Right lobe of liver (tissue), 4 donors: ENCODE results near the gene ZDHHC5.

Source experiments
- POLR2A ChIP-seq: fragments of 450-650 bp; IDR thresholded peaks from one replicate; pipeline ENCODE4 v1.6.1; 2017; ENCODE audit warnings: antibody characterized with exemption, mild to moderate bottlenecking
- TF ChIP-seq, protein P1 (sequence below), 4 donors: fragments of 200-600 bp in 3 of 4; fragments of 450-650 bp in 1 of 4; IDR thresholded peaks; one replicate each; pipeline versions ENCODE4 v1.5.1 to v1.8.0; 2016 to 2022; ENCODE audit warnings: antibody characterized with exemption in 4 of 4, mild to moderate bottlenecking in 2 of 4
- donor health status: DM: no; HTN: no; CAD: no.
- donor health status: DM: no; HTN: no; CAD: no.
- donor health status: DM: no; HTN: yes; CAD: no.

DNA sequence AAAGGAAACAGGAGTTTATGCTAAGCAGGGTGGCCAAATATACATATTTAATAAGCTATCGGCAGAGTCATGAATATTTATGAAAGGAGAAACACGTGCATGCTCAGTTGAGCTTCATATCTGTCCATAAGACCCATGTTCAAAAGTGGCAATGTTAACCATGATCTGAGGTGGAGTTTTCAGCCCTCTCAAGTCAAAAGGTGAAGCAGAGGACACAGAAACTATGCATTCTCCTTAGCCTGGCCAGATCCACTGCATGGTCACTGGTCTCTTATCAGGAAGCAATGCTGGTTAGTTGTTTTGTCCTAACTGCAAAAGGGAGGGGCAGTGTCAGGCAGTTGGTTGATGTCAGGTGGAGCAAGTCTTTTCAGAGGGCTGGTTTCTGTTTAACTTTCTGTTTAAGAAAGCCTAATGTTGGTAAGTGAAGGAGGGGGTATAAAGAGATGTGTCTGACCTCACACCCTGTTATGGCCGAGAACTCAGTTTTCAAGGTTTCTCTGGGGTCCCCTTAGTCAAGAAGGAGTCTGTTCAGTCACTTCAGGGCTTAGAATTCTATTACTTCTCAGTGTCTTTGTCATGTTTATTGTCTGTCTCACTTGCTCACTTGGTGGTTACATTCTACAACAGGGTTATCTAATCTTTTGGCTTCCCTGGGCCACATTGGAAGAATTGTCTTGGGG, 67.8 kb downstream of the ZDHHC5 start:
- no peak for TF ChIP-seq POLR2A
- TF ChIP-seq, protein P1, sequence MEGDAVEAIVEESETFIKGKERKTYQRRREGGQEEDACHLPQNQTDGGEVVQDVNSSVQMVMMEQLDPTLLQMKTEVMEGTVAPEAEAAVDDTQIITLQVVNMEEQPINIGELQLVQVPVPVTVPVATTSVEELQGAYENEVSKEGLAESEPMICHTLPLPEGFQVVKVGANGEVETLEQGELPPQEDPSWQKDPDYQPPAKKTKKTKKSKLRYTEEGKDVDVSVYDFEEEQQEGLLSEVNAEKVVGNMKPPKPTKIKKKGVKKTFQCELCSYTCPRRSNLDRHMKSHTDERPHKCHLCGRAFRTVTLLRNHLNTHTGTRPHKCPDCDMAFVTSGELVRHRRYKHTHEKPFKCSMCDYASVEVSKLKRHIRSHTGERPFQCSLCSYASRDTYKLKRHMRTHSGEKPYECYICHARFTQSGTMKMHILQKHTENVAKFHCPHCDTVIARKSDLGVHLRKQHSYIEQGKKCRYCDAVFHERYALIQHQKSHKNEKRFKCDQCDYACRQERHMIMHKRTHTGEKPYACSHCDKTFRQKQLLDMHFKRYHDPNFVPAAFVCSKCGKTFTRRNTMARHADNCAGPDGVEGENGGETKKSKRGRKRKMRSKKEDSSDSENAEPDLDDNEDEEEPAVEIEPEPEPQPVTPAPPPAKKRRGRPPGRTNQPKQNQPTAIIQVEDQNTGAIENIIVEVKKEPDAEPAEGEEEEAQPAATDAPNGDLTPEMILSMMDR (IDR thresholded peaks at IDR 0.05), result no peak
